GM18873 (cell line): Measurements from ENCODE around the gene WNT10A.

Source experiments
- ATAC-seq: cut with Tn5 transposase; IDR thresholded peaks from one replicate; pipeline ENCODE4 v1.9.1; 2021; ENCODE audit warnings: mild to moderate bottlenecking, moderate library complexity, moderate number of reproducible peaks; ENCODE audit not compliant: unreplicated experiment, low FRiP score

WNT10A gene

GRCh38 chr2:218876562-218877219 lies 4.0 kb upstream of the WNT10A start:
- no peak for ATAC-seq

- no peak for ATAC-seq
These were observed 3.3 kb upstream of the WNT10A start for GRCh38 chr2:218877331-218877730.

DNA sequence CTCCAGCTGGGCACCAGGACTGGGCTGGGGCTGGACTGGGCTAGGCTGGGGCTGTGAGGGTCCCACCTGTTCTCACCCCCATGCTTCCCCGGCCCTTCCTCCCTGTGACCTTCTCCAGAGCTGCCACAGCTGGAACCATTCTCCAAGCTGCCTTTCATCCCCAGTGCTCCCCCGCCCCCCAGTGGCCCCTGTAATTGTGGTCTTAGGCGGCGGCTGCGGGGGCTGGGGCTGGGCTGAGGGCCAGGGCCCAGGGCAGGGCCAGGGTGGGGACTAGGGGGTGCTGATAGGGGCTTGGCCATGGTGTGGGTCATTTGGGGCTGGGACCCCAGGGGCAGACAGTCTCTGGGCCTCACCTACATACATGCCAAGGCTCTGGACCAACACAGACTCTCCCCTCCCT lies 2.8 kb upstream of the WNT10A start:
- ATAC-seq, result no peak

DNA sequence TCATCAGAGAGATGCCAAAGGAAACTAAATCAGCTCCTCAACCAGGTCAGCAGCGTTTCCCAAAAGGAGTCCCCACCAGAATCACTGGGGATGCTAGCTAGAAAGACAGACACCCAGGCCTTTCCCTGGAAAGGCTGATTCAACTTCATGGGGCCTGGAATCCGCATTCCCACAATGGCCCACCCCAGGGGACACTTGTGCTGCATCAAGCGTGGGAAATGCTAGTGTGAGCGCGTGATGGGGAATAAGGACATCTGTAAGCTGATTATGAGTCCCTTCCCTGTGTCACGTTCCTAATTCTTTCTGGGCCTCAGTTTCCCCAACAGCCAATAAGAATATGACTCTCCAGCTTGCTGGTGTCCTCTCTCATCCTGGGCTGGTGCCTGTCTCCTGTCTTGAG lies 2.2 kb upstream of the WNT10A start:
- ATAC-seq, result no peak

DNA sequence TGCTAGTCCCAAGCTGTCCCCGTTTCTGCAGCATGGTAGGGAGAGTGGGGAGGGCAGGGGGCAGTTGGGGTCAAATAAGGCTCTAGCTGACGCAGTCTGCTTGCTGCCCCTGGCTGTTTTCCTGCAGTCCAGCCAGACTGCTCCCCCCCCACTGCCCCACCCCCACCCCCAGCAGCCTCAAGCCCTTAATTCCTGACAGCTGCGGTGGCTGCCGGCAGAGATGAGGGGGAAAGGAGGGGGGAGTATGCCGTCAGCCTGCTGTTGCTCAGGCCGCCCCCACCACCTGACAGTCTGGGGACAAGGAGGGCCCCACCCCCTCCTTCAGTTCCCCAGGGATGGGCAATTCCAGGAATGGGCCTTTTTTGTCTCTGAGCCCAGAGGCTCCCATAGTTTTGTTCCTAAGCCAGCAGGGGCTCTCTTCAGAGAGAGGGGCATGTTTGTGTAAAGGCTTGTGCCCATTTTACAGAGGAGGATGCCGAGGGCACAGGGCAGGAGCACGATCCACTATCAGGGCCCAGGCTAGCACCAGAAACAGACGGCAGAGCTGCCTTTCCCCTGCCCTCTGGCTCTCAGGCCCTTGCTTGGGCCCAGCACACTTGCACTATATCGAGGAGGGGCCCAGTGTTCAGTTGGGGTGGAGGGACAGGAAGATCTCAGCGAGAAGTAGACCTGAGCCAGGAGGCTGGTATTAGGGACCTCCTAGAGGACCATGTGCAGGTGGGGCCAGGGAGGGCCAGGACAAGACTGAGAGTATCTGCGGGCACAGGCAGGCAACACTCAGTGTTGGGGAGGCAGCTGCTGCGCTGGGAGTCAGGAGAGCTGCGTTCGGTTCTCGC lies 1.5 kb upstream of the WNT10A start:
- ATAC-seq, result no peak

GRCh38 chr2:218879776-218880101 lies 913 bp upstream of the WNT10A start:
- ATAC-seq, result no peak

GRCh38 chr2:218880859-218881594 lies 375 bp downstream of the WNT10A start:
- no peak for ATAC-seq

DNA sequence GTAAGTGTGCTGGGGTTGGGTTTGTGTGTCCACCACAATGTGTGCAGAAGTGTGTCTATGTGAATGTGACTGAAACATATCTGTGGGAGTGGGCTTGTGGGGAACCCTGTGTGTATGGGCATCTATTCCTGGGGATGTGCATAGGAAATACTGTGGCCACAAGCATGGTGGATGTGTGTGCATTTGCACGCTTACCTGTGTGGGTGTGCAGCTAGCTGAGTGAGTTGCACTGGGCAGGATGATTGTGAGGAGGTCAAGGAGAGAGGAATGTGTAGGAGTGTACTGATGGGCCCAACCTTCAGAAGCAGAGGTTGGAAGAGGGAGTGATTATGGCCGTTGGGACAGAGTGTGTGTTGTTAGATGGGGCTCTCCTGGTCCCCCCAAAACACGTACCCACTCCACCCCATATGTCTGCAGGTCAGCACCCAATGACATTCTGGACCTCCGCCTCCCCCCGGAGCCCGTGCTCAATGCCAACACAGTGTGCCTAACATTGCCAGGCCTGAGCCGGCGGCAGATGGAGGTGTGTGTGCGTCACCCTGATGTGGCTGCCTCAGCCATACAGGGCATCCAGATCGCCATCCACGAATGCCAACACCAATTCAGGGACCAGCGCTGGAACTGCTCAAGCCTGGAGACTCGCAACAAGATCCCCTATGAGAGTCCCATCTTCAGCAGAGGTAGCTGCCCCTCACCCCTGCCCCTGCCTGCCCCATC lies 1.2 kb downstream of the WNT10A start:
- no peak for ATAC-seq

- no peak for ATAC-seq
These were observed 1.8 kb downstream of the WNT10A start for GRCh38 chr2:218882461-218882816.

- ATAC-seq, result no peak
These were observed 2.3 kb downstream of the WNT10A start for GRCh38 chr2:218882866-218883366.

DNA sequence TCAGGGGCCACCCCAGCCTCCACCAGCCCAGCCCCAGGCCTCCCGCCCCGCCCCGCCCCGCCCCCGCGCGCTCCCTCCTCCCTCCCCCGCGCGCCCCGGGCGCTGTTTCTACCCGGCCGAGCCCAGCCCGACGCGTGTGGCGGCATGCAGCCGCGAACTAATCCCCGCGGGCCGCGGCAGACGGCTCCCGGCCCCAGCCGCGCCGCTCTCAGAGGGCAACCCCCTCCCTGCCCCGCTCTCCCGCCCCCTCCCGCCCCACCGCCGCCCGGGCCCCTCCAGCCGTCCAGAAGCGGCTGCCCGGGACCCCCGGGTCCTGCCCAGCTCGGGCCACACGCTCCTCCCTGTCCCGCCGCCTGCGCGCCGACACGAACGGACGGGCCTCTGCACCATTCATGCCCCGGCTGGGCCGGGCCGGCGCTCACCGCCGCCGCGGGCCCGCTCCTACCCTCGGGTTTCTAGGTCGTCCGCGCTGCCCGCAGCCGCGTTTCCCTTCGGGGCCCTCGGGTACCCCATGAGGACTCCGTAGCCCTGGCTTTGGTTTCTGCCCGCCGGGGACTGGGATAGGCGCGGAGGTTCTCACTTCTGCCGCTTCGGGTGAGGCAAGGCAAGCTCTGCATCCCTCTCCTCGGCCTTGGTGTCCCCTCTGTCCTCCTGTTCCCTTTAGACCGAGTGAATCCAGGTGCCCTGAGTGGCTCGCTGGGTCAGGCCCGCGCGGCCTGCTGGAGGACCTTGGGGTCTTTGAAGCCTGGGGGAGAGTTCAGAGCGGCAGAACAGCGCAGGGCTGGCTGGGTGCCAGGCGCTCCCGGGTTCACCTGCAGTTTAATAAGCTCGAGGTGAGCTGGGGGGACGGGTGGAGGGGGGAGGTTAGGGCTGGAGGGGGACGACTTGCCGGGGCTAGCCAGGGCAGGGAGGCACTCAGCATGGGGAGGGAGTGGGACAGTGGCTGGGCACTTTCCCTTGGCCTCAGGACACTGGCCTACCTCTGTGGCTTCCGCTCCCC lies 3.1 kb downstream of the WNT10A start:
- ATAC-seq, result no peak

DNA sequence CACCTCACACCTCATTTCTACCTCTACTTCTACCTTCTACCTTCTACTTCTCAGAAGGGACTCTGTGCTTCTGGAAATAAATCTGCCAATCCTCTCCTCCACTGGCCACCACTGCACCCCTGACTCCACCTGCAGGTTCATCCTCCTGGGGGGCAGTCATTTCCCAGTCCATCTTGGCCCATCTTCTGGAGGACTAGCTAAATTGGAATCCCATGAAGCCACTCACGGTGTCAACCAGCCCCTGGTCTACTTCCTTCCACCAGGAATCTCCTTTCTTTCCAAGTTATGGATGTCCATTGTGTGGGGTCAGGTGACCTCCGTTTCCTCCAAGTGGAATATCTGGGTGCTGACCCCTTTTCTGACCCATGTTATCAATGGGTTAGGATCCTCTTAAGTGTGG lies 3.9 kb downstream of the WNT10A start:
- no peak for ATAC-seq

- peak; percentile 70 for ATAC-seq
These were observed 5.6 kb downstream of the WNT10A start for GRCh38 chr2:218885981-218886947.

- no peak for ATAC-seq
These were observed 6.4 kb downstream of the WNT10A start for GRCh38 chr2:218887079-218887478.

- no peak for ATAC-seq
These were observed 7.7 kb downstream of the WNT10A start for GRCh38 chr2:218888341-218888740.

DNA sequence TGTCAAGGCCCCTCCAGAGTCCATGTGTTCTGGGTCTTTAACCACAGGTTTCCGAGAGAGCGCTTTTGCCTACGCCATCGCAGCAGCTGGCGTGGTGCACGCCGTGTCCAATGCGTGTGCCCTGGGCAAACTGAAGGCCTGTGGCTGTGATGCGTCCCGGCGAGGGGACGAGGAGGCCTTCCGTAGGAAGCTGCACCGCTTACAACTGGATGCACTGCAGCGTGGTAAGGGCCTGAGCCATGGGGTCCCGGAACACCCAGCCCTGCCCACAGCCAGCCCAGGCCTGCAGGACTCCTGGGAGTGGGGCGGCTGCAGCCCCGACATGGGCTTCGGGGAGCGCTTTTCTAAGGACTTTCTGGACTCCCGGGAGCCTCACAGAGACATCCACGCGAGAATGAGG lies 9.3 kb downstream of the WNT10A start:
- no peak for ATAC-seq

DNA sequence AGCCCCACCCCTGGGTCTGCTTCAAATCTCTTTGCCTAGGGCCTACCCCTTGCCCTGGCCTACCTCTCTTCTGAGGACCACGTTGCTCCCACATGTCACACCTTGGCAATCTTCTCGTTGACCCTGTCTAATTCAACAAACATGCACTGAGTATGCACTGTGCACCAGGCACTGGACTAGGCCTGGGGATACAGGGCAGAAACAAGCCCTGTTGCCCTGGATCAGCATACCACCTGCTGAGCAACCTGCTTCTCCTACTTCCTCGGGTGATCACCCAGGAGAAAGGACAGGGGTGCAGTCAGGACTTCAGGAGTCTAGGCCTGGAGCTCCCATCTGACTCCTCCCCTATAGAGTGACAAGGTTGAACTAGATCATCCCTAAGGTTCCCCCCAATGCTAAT lies 9.7 kb downstream of the WNT10A start:
- no peak for ATAC-seq
